ENCODE results near the gene IQSEC3.

GRCh38 chr12:111699-112493 is 45.3 kb downstream of the IQSEC3 start:
- TF ChIP-seq CTCF (conservative IDR thresholded peaks at IDR 0.05; ENCODE audit: low read length) (no peak), EZH2phosphoT487 (IDR thresholded peaks at IDR 0.05; ENCODE audit: borderline replicate concordance, low read depth, low read length) (no peak)

All from OCI-LY7 (cell line).